Endothelial cell (in vitro differentiated cells): ENCODE measurements around the gene PNMA5. TPM values are rescaled to one million over a fixed set of nuclear protein-coding genes. Genes with fewer than 3 reads are reported as not detected.
A peak's percentile ranks its signal among the peaks of the same experiment; 100 is the strongest.

ENCODE experiments used
- DNase-seq: peaks from one replicate; pipeline ENCODE4 v3.0.0; 2021; ENCODE audit warnings: low spot score
- H3K27ac Mint-ChIP-seq: one replicate; pipeline ENCODE4 v1.8.0; 2021; ENCODE audit warnings: mixed read lengths, inconsistent platforms; ENCODE audit not compliant: unreplicated experiment
- H3K27me3 Mint-ChIP-seq: one replicate; pipeline ENCODE4 v1.8.0; 2021; ENCODE audit warnings: mild to moderate bottlenecking, moderate library complexity, mixed read lengths, inconsistent platforms; ENCODE audit not compliant: unreplicated experiment
- H3K36me3 Mint-ChIP-seq: one replicate; pipeline ENCODE4 v1.8.0; 2021; ENCODE audit warnings: mild to moderate bottlenecking, low read depth, mixed read lengths, inconsistent platforms; ENCODE audit not compliant: unreplicated experiment
- H3K4me1 Mint-ChIP-seq: one replicate; pipeline ENCODE4 v1.8.0; 2021; ENCODE audit warnings: mild to moderate bottlenecking, mixed read lengths, inconsistent platforms; ENCODE audit not compliant: unreplicated experiment
- H3K4me3 Mint-ChIP-seq: one replicate; pipeline ENCODE4 v1.8.0; 2021; ENCODE audit warnings: mild to moderate bottlenecking, mixed read lengths, inconsistent platforms; ENCODE audit not compliant: unreplicated experiment
- H3K9me3 Mint-ChIP-seq: one replicate; pipeline ENCODE4 v1.8.0; 2021; ENCODE audit warnings: mixed read lengths, inconsistent platforms; ENCODE audit not compliant: unreplicated experiment
- total RNA-seq: library from RNA; stranded (reverse); fragmentation: NEBNext Ultra II Directional; extraction: Animal tissue kit (Norgen Biotek cat#: 25700); gene quantifications from one replicate; pipeline ENCODE4 v1.2.1, GENCODE V29; 2021; ENCODE audit not compliant: unreplicated experiment
- TF ChIP-seq, protein P1 (sequence below): fragments of 200-600 bp; sonication (generic); IDR thresholded peaks from one replicate; pipeline ENCODE4 v1.5.0; 2021; ENCODE audit warnings: antibody characterized with exemption; ENCODE audit not compliant: unreplicated experiment

Gene PNMA5
- total RNA-seq, 1 donor from 2014 or later = not detected

- H3K27me3 Mint-ChIP-seq = peaks cover 11% of the 10 kb centered on the region
- H3K36me3 Mint-ChIP-seq = no peaks in the 10 kb centered on the region
- H3K4me3 Mint-ChIP-seq = no peak overlapping the region
- no peaks in the 10 kb centered on the region for H3K4me1 Mint-ChIP-seq
- DNase-seq = no peak
- no peaks in the 10 kb centered on the region for H3K9me3 Mint-ChIP-seq
- TF ChIP-seq, protein P1, sequence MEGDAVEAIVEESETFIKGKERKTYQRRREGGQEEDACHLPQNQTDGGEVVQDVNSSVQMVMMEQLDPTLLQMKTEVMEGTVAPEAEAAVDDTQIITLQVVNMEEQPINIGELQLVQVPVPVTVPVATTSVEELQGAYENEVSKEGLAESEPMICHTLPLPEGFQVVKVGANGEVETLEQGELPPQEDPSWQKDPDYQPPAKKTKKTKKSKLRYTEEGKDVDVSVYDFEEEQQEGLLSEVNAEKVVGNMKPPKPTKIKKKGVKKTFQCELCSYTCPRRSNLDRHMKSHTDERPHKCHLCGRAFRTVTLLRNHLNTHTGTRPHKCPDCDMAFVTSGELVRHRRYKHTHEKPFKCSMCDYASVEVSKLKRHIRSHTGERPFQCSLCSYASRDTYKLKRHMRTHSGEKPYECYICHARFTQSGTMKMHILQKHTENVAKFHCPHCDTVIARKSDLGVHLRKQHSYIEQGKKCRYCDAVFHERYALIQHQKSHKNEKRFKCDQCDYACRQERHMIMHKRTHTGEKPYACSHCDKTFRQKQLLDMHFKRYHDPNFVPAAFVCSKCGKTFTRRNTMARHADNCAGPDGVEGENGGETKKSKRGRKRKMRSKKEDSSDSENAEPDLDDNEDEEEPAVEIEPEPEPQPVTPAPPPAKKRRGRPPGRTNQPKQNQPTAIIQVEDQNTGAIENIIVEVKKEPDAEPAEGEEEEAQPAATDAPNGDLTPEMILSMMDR = no peak
- no peak overlapping the region for H3K27ac Mint-ChIP-seq
Measured at GRCh38 chrX:152968193-152968592, 25.7 kb downstream of the PNMA5 start.

DNA sequence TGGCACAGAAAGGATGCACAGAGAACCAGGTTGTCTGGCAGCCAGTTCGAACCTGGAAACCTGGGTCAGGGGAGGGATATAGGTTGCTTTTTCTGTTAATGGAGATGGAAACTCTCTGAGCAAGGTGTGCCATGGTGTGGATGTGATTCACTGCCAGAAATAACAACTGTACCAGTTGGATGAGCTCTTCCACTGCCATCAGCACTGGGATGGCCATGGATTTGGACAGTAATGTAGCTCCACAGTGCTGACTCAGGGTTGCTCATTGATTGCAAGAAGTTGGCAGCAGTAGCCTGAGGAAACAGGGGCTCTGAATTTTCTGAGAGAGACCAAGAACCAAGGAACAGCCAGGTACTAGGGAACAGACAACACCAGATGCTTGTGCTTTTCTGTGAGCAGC lies 33.8 kb downstream of the PNMA5 start:
- Mint-ChIP-seq H3K4me1 (no peaks in the 10 kb centered on the region), H3K4me3 (no peak overlapping the region), H3K36me3 (no peaks in the 10 kb centered on the region), H3K9me3 (no peaks in the 10 kb centered on the region), H3K27ac (no peak overlapping the region), H3K27me3 (peaks cover 9% of the 10 kb centered on the region)
- DNase-seq = no peak
- TF ChIP-seq, protein P1 = no peak

- Mint-ChIP-seq H3K36me3 (no peaks in the 10 kb centered on the region), H3K27ac (no peak overlapping the region), H3K9me3 (no peaks in the 10 kb centered on the region), H3K27me3 (peaks cover 6% of the 10 kb centered on the region), H3K4me1 (no peaks in the 10 kb centered on the region), H3K4me3 (no peak overlapping the region)
- TF ChIP-seq, protein P1 = no peak
- DNase-seq = no peak
Measured at GRCh38 chrX:152959626-152960025, 34.3 kb downstream of the PNMA5 start.

- Mint-ChIP-seq H3K4me3 (peak overlapping the region; percentile 79), H3K27me3 (peaks cover under 1% of the 10 kb centered on the region), H3K4me1 (no peaks in the 10 kb centered on the region), H3K27ac (peak overlapping the region; percentile 61), H3K9me3 (no peaks in the 10 kb centered on the region), H3K36me3 (no peaks in the 10 kb centered on the region)
- TF ChIP-seq, protein P1 = peak; percentile 86
- DNase-seq = peak; percentile 83
Measured at GRCh38 chrX:152958524-152959465, 35.1 kb downstream of the PNMA5 start.

GRCh38 chrX:152958047-152958446 lies 35.9 kb downstream of the PNMA5 start:
- H3K27me3 Mint-ChIP-seq = no peaks in the 10 kb centered on the region
- DNase-seq = no peak
- H3K9me3 Mint-ChIP-seq = no peaks in the 10 kb centered on the region
- no peaks in the 10 kb centered on the region for H3K36me3 Mint-ChIP-seq
- H3K4me3 Mint-ChIP-seq = no peak overlapping the region
- H3K4me1 Mint-ChIP-seq = no peaks in the 10 kb centered on the region
- H3K27ac Mint-ChIP-seq = no peak overlapping the region
- TF ChIP-seq, protein P1 = no peak
